ENCODE data around the gene DNAH2. TPM values are rescaled to one million over a fixed set of nuclear protein-coding genes. Genes with fewer than 3 reads are reported as not detected.

Gene DNAH2
- total and polyA plus RNA-seq, 2 of the 13 experiments (the other 11 are each of a cell fraction or from before 2014, with no cell fraction given) = not detected

DNA sequence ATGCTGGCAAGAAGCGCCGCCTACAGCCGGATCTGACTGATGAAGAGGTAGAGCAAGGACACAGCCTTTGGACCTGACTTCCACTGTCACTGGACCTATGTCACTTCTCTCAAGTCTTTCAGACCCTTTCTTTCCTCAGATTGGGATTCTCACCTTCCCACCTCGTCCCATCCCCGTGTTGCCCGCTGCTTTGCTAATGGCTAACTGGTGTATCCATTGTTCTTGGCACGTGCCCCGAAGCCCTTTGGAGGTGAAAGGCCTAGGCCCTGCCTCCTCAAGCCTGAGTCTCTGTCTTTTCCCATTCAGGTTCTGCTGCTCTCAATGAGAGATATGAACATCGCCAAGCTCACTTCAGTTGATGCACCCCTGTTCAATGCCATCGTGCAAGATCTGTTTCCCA, 63.2 kb downstream of the DNAH2 start:
- Histone ChIP-seq H3K4me2 (ENCODE audit: low read depth, low read length) (no peak overlapping the region), H3K4me3 (replicated peaks in 1 of 3; ENCODE audit: insufficient read depth in 1 of 3, low read depth in 2 of 3, low read length in 3 of 3) (no peak overlapping the region), H2AFZ (ENCODE audit: low read length) (no peak overlapping the region), H3K27me3 (ENCODE audit: control insufficient read depth in 1 of 2, insufficient read depth in 2 of 2, low read length in 2 of 2) (peaks cover 0 to 46% of the 10 kb centered on the region in 2 experiments; a peak in 4 of 5 replicates), H3K9me3 (ENCODE audit: low read length) (no peaks in the 10 kb centered on the region), H3K9ac (ENCODE audit: insufficient read depth, low read depth, low read length) (no peak overlapping the region), H3K36me3 (replicated peaks in 1 of 2; ENCODE audit: control insufficient read depth in 1 of 2, insufficient read depth in 2 of 2, low read length in 2 of 2) (no peaks in the 10 kb centered on the region), H3K4me1 (ENCODE audit: insufficient read depth, low read length) (peaks cover 8% of the 10 kb centered on the region), H3K27ac (ENCODE audit: extremely low read length, insufficient read depth, low read length) (no peak overlapping the region), H3K79me2 (ENCODE audit: insufficient read depth, low read length) (no peaks in the 10 kb centered on the region), H4K20me1 (ENCODE audit: insufficient read depth, low read length) (no peaks in the 10 kb centered on the region)
- 60% methylated on average over 10 of the region's 10 CpGs for WGBS (ENCODE audit: low lambda C conversion rate)
- no peak for FAIRE-seq
- intact Hi-C loops (cut with micrococcal nuclease; ENCODE audit: unreplicated experiment) = no loop called here
- BruUV-seq (replicated peaks) = no TSS peak
- ATAC-seq = no peak
- ChIA-PET CTCF (ENCODE audit: low intra/inter-chr PET ratio, low total read pairs) (interaction anchor here (1.7 kb wide), 1 partner anchor 37 kb away, joined by 3 read pairs; no protein-coding TSS in a partner anchor), POLR2A (no interaction called here)
- in situ Hi-C loops (cut with HindIII; ENCODE audit: extremely low pct_ligation_motif_present, low pct_unique_long_range_greater_than_20kb) = no loop called here
- no peak for DNase-seq (ENCODE audit: low spot score)
- TF ChIP-seq, protein P1, sequence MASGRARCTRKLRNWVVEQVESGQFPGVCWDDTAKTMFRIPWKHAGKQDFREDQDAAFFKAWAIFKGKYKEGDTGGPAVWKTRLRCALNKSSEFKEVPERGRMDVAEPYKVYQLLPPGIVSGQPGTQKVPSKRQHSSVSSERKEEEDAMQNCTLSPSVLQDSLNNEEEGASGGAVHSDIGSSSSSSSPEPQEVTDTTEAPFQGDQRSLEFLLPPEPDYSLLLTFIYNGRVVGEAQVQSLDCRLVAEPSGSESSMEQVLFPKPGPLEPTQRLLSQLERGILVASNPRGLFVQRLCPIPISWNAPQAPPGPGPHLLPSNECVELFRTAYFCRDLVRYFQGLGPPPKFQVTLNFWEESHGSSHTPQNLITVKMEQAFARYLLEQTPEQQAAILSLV (CRISPR knock-in tag; IDR thresholded peaks at IDR 0.05; ENCODE audit: borderline replicate concordance) = no peak
- TF ChIP-seq HOXA9 (CRISPR knock-in tag; IDR thresholded peaks at IDR 0.05; ENCODE audit: borderline replicate concordance) (no peak), CHD2 (IDR thresholded peaks at IDR 0.05; ENCODE audit: low read depth, low read length) (no peak), TCF12 (IDR thresholded peaks at IDR 0.05) (no peak), TCF12 (CRISPR knock-in tag; IDR thresholded peaks at IDR 0.05) (no peak)
- TF ChIP-seq, protein P2, sequence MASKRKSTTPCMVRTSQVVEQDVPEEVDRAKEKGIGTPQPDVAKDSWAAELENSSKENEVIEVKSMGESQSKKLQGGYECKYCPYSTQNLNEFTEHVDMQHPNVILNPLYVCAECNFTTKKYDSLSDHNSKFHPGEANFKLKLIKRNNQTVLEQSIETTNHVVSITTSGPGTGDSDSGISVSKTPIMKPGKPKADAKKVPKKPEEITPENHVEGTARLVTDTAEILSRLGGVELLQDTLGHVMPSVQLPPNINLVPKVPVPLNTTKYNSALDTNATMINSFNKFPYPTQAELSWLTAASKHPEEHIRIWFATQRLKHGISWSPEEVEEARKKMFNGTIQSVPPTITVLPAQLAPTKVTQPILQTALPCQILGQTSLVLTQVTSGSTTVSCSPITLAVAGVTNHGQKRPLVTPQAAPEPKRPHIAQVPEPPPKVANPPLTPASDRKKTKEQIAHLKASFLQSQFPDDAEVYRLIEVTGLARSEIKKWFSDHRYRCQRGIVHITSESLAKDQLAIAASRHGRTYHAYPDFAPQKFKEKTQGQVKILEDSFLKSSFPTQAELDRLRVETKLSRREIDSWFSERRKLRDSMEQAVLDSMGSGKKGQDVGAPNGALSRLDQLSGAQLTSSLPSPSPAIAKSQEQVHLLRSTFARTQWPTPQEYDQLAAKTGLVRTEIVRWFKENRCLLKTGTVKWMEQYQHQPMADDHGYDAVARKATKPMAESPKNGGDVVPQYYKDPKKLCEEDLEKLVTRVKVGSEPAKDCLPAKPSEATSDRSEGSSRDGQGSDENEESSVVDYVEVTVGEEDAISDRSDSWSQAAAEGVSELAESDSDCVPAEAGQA (IDR thresholded peaks at IDR 0.05; ENCODE audit: low read depth) = no peak
- TF ChIP-seq, protein P2 (CRISPR knock-in tag; IDR thresholded peaks at IDR 0.05; ENCODE audit: borderline replicate concordance) = no peak
- TF ChIP-seq, protein P3, sequence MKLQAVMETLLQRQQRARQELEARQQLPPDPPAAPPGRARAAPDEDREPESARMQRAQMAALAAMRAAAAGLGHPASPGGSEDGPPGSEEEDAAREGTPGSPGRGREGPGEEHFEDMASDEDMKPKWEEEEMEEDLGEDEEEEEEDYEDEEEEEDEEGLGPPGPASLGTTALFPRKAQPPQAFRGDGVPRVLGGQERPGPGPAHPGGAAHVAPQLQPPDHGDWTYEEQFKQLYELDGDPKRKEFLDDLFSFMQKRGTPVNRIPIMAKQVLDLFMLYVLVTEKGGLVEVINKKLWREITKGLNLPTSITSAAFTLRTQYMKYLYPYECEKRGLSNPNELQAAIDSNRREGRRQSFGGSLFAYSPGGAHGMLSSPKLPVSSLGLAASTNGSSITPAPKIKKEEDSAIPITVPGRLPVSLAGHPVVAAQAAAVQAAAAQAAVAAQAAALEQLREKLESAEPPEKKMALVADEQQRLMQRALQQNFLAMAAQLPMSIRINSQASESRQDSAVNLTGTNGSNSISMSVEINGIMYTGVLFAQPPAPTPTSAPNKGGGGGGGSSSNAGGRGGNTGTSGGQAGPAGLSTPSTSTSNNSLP (IDR thresholded peaks at IDR 0.05; ENCODE audit: low read depth, low read length) = no peak
- TF ChIP-seq, protein P4, sequence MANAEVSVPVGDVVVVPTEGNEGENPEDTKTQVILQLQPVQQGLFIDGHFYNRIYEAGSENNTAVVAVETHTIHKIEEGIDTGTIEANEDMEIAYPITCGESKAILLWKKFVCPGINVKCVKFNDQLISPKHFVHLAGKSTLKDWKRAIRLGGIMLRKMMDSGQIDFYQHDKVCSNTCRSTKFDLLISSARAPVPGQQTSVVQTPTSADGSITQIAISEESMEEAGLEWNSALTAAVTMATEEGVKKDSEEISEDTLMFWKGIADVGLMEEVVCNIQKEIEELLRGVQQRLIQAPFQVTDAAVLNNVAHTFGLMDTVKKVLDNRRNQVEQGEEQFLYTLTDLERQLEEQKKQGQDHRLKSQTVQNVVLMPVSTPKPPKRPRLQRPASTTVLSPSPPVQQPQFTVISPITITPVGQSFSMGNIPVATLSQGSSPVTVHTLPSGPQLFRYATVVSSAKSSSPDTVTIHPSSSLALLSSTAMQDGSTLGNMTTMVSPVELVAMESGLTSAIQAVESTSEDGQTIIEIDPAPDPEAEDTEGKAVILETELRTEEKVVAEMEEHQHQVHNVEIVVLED (CRISPR knock-in tag; IDR thresholded peaks at IDR 0.05; ENCODE audit: borderline replicate concordance) = no peak
- TF ChIP-seq, protein P5, sequence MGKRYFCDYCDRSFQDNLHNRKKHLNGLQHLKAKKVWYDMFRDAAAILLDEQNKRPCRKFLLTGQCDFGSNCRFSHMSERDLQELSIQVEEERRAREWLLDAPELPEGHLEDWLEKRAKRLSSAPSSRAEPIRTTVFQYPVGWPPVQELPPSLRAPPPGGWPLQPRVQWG (CRISPR knock-in tag; IDR thresholded peaks at IDR 0.05; ENCODE audit: borderline replicate concordance, low read depth) = no peak
